ENCODE results near the gene PCDHGA1.

PCDHGA1 gene

DNA sequence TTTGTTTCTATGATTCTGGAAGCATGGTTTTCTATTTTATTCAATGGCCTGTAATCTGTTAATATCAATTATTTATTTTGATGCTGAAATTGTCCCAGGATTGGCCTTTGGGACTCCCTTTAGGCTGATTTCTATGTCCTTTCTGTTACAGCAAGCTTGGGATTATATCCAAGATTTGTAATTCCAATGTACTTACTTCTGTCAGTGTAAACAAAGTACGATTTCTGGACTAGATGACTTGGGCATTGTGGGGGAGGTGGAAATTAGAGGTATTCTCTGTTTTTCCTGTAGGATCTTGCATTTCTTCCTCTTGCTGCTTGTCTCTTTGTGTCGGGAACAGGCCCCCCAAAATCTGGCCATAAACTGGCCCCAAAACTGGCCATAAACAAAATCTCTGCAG, 103.7 kb downstream of the PCDHGA1 start:
- no peak overlapping the region for H3K4me3 ChIP-seq (ENCODE audit: low read depth, low read length)
- no peak for TF ChIP-seq CTCF (IDR thresholded peaks at IDR 0.05; ENCODE audit: borderline replicate concordance, insufficient read depth, low read depth, low read length)

GRCh38 chr5:141437221-141437620, 106.9 kb downstream of the PCDHGA1 start:
- H3K4me3 ChIP-seq (ENCODE audit: low read depth, low read length): no peak overlapping the region
- no peak for TF ChIP-seq CTCF (IDR thresholded peaks at IDR 0.05; ENCODE audit: borderline replicate concordance, insufficient read depth, low read depth, low read length)

DNA sequence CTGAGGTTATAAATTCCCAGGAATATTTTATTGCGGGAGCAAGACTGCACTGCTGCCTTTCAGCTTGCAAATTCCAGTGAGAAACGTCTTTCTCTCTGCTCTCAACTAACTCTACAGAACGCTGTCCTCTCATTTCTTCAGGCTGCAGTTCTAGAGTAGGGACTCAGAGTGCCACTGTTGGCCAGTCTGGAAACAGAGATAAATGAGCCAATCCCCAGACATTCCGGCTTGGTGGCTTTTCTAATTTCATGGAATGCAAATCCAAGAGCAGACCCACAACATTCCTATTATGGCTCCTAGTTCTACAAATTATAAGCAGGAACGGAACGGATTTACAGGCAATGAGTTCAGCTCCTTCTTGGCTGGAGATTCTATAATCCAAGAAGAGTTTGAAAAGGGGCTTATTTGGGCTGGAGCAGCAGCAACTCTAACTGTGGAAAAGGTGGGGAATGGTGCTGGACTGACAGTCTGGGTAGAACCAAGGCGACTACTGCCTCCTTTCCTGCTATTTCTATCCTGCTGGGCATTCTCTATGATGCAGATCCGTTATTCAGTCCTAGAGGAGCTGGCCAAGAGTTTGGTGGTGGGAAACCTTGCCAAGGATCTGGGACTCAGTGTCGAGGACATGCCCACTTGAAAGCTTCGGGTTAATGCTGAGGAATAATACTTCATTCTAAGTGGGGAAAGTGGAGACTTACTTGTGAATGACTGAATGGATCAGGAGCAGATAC, 109.3 kb downstream of the PCDHGA1 start:
- H3K4me3 ChIP-seq (ENCODE audit: low read depth, low read length): no peak overlapping the region
- no peak for TF ChIP-seq CTCF (IDR thresholded peaks at IDR 0.05; ENCODE audit: borderline replicate concordance, insufficient read depth, low read depth, low read length)

- no peak for TF ChIP-seq CTCF (IDR thresholded peaks at IDR 0.05; ENCODE audit: borderline replicate concordance, insufficient read depth, low read depth, low read length)
These were observed 110.0 kb downstream of the PCDHGA1 start for GRCh38 chr5:141440341-141440740.

GRCh38 chr5:141441571-141442170, 111.4 kb downstream of the PCDHGA1 start:
- no peak overlapping the region for H3K4me3 ChIP-seq (ENCODE audit: low read depth, low read length)
- no peak for TF ChIP-seq CTCF (IDR thresholded peaks at IDR 0.05; ENCODE audit: borderline replicate concordance, insufficient read depth, low read depth, low read length)

More at GRCh38 chr5:141440341-141440740, 110.0 kb downstream of the PCDHGA1 start:
- H3K4me3 ChIP-seq (ENCODE audit: low read depth, low read length): no peak overlapping the region

DNA sequence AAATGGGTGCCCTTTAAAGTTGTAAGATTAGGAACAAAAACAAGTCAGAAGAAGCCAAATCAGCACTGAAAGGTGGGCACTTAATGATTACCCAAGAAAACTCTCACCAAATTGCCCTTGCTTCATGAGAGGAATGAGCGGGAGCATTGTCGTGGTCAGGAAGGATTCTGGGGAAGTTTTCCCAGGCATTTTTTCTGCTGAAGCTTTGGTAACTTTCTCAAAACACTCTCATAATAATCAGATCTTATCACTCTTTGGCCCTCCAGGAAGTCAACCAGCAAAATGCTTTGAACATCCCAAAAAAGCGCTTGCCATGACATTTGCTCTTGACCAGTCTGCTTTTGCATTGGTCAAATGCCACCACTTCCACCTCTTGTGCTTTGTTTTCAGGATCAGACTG, 135.0 kb downstream of the PCDHGA1 start:
- TF ChIP-seq CTCF (IDR thresholded peaks at IDR 0.05; ENCODE audit: borderline replicate concordance, insufficient read depth, low read depth, low read length): no peak
- no peak overlapping the region for H3K4me3 ChIP-seq (ENCODE audit: low read depth, low read length)

DNA sequence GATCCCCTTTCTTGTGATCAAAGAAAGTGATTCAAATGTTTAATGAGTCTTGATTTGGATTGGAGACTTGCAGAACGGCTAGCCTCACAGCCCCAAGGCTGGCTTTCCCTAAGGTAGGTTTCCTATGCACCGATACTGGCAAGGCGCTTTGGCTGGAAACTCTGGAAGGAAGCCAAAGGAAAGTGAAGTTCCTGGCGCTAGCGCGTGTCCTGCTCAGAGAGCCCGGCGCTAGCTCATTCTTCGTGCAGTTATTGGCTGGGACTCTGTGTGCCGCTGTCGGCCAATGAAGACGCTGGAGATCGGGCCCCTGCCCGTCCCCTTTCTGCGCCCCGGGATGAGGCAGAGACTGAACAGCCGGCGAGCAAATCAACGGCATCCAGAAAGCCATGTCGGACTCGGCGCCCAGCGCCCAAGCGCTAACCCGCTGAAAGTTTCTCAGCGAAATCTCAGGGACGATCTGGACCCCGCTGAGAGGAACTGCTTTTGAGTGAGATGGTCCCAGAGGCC, 145.4 kb downstream of the PCDHGA1 start, which contains the start of gene PCDHGC3:
PCDHGC3 (plus strand) TSS at position 342 of the 507 bp plus-strand sequence; CDS start at position 493, 151 bp downstream.
- H3K4me3 ChIP-seq (ENCODE audit: low read depth, low read length): peak within 1 kb of the TSS; percentile 73

More for the DNA sequence above, 145.4 kb downstream of the PCDHGA1 start, which contains the start of gene PCDHGC3:
- peak; percentile 44 for TF ChIP-seq CTCF (IDR thresholded peaks at IDR 0.05; ENCODE audit: borderline replicate concordance, insufficient read depth, low read depth, low read length)

Measured in GM12875 (cell line).